ENCODE data around the gene EXT2. TPM values are rescaled to one million over a fixed set of nuclear protein-coding genes. Genes with fewer than 3 reads are reported as not detected.

Gene EXT2
- 55.4 to 63.7 TPM (median 61.6 TPM) in 5 replicates for total RNA-seq (2022; extraction: Qiagen RNA extraction; ENCODE audit: low read depth)

GRCh38 chr11:44095506-44096359 is at the start of gene EXT2:
TSS of gene EXT2 (plus strand) at chr11:44095678. CDS start at chr11:44107713, 12,035 bp downstream.

GRCh38 chr11:44047931-44048431 is 47.5 kb upstream of the EXT2 start, which contains the start of gene ACCSL:
TSS of gene ACCSL (plus strand) at chr11:44047981. CDS start at chr11:44048037, 56 bp downstream.

GRCh38 chr11:44065841-44066731 is 29.4 kb upstream of the EXT2 start, which contains the start of gene ACCS:
TSS of gene ACCS (plus strand) at chr11:44066270. CDS start at chr11:44067628, 1,358 bp downstream.

Other genes starting within 250 kb of the EXT2 start
- 25.0 to 28.5 TPM (median 28.1 TPM) in 5 replicates for gene ALKBH3, start 214.8 kb upstream of the EXT2 start, total RNA-seq (2022; extraction: Qiagen RNA extraction; ENCODE audit: low read depth)
- gene C11orf96, start 153.0 kb upstream of the EXT2 start, total RNA-seq (2022; extraction: Qiagen RNA extraction; ENCODE audit: low read depth): 0.59 to 2.3 TPM (median 1.9 TPM) in 5 replicates
- gene ACCSL, start 47.7 kb upstream of the EXT2 start, total RNA-seq (2022; extraction: Qiagen RNA extraction; ENCODE audit: low read depth): not detected in 5 replicates
- gene ACCS, start 29.4 kb upstream of the EXT2 start, total RNA-seq (2022; extraction: Qiagen RNA extraction; ENCODE audit: low read depth): 14.2 to 18.5 TPM (median 16.0 TPM) in 5 replicates
- gene ALX4, start 214.5 kb downstream of the EXT2 start, total RNA-seq (2022; extraction: Qiagen RNA extraction; ENCODE audit: low read depth): 4.7 to 6.7 TPM (median 6.0 TPM) in 5 replicates